B cell (primary cell): ENCODE results near the gene HMG20B. TPM values are rescaled to one million over a fixed set of nuclear protein-coding genes. Genes with fewer than 3 reads are reported as not detected.
A peak's percentile ranks its signal among the peaks of the same experiment; 100 is the strongest.

ENCODE experiments used
- ATAC-seq: fragments of 200-7000 bp; cut with Tn5 transposase; one replicate; pipeline ENCODE4 v1.10.0; 2021; ENCODE audit warnings: low read depth, mild to moderate bottlenecking, moderate number of reproducible peaks, moderate library complexity
- CTCF ChIA-PET: fragments of 350-600 bp; sonication (Branson Sonifier 250); formaldehyde crosslinking; loops from one replicate; lab custom pipeline; 2021; ENCODE audit warnings: antibody characterized with exemption, inconsistent platforms; lab: Charles Lee
- POLR2A ChIA-PET: fragments of 350-600 bp; sonication (Branson Sonifier 250); formaldehyde crosslinking; loops from one replicate; lab custom pipeline; 2021; ENCODE audit warnings: antibody characterized with exemption; lab: Charles Lee
- DNase-seq: peaks from one replicate; pipeline ENCODE4 v3.0.0; 2013
- H2AFZ ChIP-seq: 2 replicates; pipeline ENCODE4 v1.6.1; 2012; ENCODE audit warnings: mild to moderate bottlenecking, low read depth, low read length; ENCODE audit not compliant: insufficient read depth, poor library complexity, severe bottlenecking
- H3K27ac ChIP-seq, 2 donors: 1 replicate in 1 of 2; 2 replicates in 1 of 2; pipeline ENCODE4 v1.5.1; 2012 to 2013; ENCODE audit warnings: low read length in 2 of 2, mild to moderate bottlenecking in 2 of 2, moderate library complexity in 1 of 2
- H3K27me3 ChIP-seq, 4 experiments: fragments of 200-600 bp in 1 of 4; sonication (generic) in 1 of 4; replicated peaks in 1 of 4; 1 replicate in 2 of 4; 2 replicates in 2 of 4; pipeline versions ENCODE4 v1.6.1 to v1.7.0; 2013 to 2016; ENCODE audit warnings: low read length in 3 of 4, mild to moderate bottlenecking in 2 of 4, mixed read lengths in 1 of 4, moderate library complexity in 1 of 4; ENCODE audit not compliant: insufficient read depth in 4 of 4, control insufficient read depth in 3 of 4; ENCODE audit errors: control extremely low read depth in 1 of 4
- H3K36me3 ChIP-seq, 2 experiments: replicated peaks in 1 of 2; 1 replicate in 1 of 2; 2 replicates in 1 of 2; pipeline versions ENCODE4 v1.6.1 to v1.7.1; 2013; ENCODE audit warnings: low read length in 1 of 2; ENCODE audit not compliant: insufficient read depth in 2 of 2, control insufficient read depth in 1 of 2; ENCODE audit errors: control extremely low read depth in 1 of 2, extremely low read depth in 1 of 2
- H3K4me1 ChIP-seq, 2 donors: fragments of 200-600 bp in 1 of 2; sonication (generic) in 1 of 2; 1 replicate in 1 of 2; 2 replicates in 1 of 2; pipeline versions ENCODE4 v1.5.1 to v1.6.1; 2013 to 2017; ENCODE audit warnings: low read length in 2 of 2; ENCODE audit not compliant: control insufficient read depth in 2 of 2, insufficient read depth in 2 of 2
- H3K4me2 ChIP-seq: replicated peaks from 2 replicates; pipeline ENCODE3; 2012; ENCODE audit warnings: mild to moderate bottlenecking, low read depth, low read length; ENCODE audit not compliant: poor library complexity, severe bottlenecking
- H3K4me3 ChIP-seq, 5 experiments: fragments of 200-600 bp in 1 of 5; sonication (generic) in 1 of 5; 1 replicate in 3 of 5; 2 replicates in 2 of 5; pipeline versions ENCODE4 v1.5.1 to v1.7.0; 2011 to 2016; ENCODE audit warnings: low read length in 4 of 5, mild to moderate bottlenecking in 4 of 5, low read depth in 2 of 5, control low read depth in 1 of 5, moderate library complexity in 1 of 5; ENCODE audit not compliant: insufficient read depth in 1 of 5; ENCODE audit errors: control extremely low read depth in 1 of 5, extremely low read depth in 1 of 5
- H3K79me2 ChIP-seq: fragments of 200-600 bp; sonication (generic); one replicate; pipeline ENCODE4 v1.6.0; 2016; ENCODE audit warnings: low read length; ENCODE audit not compliant: control insufficient read depth, insufficient read depth
- H3K9ac ChIP-seq: fragments of 200-600 bp; sonication (generic); 2 replicates; pipeline ENCODE4 v1.6.1; 2017; ENCODE audit warnings: mild to moderate bottlenecking, low read length, moderate library complexity
- H3K9me3 ChIP-seq, 3 donors: one replicate each; pipeline versions ENCODE4 v1.6.1 to v1.7.1; 2013; ENCODE audit warnings: low read length in 2 of 3; ENCODE audit not compliant: control insufficient read depth in 2 of 3, insufficient read depth in 1 of 3; ENCODE audit errors: control extremely low read depth in 1 of 3
- H4K20me1 ChIP-seq: 2 replicates; pipeline ENCODE4 v1.6.0; 2012; ENCODE audit warnings: mild to moderate bottlenecking, low read length; ENCODE audit not compliant: insufficient read depth, control insufficient read depth, poor library complexity, severe bottlenecking
- H3K27ac Mint-ChIP-seq: one replicate; pipeline ENCODE4 v1.8.0; 2021; ENCODE audit warnings: mixed read lengths
- H3K27me3 Mint-ChIP-seq: one replicate; pipeline ENCODE4 v1.8.0; 2021; ENCODE audit warnings: mixed read lengths
- H3K4me1 Mint-ChIP-seq: one replicate; pipeline ENCODE4 v1.8.0; 2021; ENCODE audit warnings: mixed read lengths
- H3K4me3 Mint-ChIP-seq: one replicate; pipeline ENCODE4 v1.8.0; 2021; ENCODE audit warnings: mixed read lengths
- H3K9me3 Mint-ChIP-seq: one replicate; pipeline ENCODE4 v1.8.0; 2022; ENCODE audit warnings: mixed read lengths; ENCODE audit not compliant: insufficient read depth
- CTCF ChIP-seq: fragments of 200-600 bp; IDR thresholded peaks from one replicate; pipeline ENCODE4 v1.8.0; 2022; ENCODE audit warnings: antibody characterized with exemption, mild to moderate bottlenecking
- EZH2 ChIP-seq: IDR thresholded peaks from 2 replicates; pipeline ENCODE4 v1.6.1; 2012; ENCODE audit warnings: borderline replicate concordance, low read depth, mild to moderate bottlenecking, moderate library complexity, low read length; ENCODE audit not compliant: insufficient read depth, poor library complexity, severe bottlenecking
- WGBS: methylation state at CpG from one replicate; pipeline ENCODE4 v1.1.5; 2013; ENCODE audit warnings: missing lambda C conversion rate; ENCODE audit not compliant: insufficient coverage; 5-methylcytosine and 5-hydroxymethylcytosine counted together
- intact Hi-C: fragments of 100-400 bp; cut with micrococcal nuclease; formaldehyde crosslinking; loops from one replicate; pipeline ENCODE4 v1.10.0; 2022
- polyA plus RNA-seq: library from polyadenylated mRNA; depleted of rRNA; stranded (reverse); fragments of >200 nt; gene quantifications from 2 replicates; pipeline ENCODE4 v1.2.3, GENCODE V29; 2012
- total RNA-seq, 2 donors: library from RNA; stranded (reverse); fragments of 120-200 nt in 1 of 2; gene quantifications; 1 replicate in 1 of 2; 2 replicates in 1 of 2; pipeline versions ENCODE4 v1.2.3 to v1.2.4, GENCODE V29; 2013 to 2022

Gene HMG20B
- total and polyA plus RNA-seq, 2 donors (not counting 1 experiment from before 2014, with no cell fraction given): 41.7 to 59.0 TPM

- H3K4me3 ChIP-seq: no peak overlapping the region
- no peaks in the 10 kb centered on the region for H3K4me1 ChIP-seq
- peaks cover 0 to 8% (median 0%) of the 10 kb centered on the region in 3 donors for H3K9me3 ChIP-seq
- TF ChIP-seq CTCF (no peak), EZH2 (no peak)
- peak; percentile 36 for DNase-seq
- H3K4me3 Mint-ChIP-seq: no peak overlapping the region
- H2AFZ ChIP-seq: no peak overlapping the region
- H3K4me2 ChIP-seq: no peak overlapping the region
- ChIA-PET CTCF (interaction anchor here (1.5 kb wide), 1 partner anchor 8 kb away, joined by 3 read pairs; no protein-coding TSS in a partner anchor), POLR2A (no interaction called here)
- H3K79me2 ChIP-seq: no peaks in the 10 kb centered on the region
- no peaks in the 10 kb centered on the region for H3K4me1 Mint-ChIP-seq
- H3K27ac ChIP-seq: no peak overlapping the region
- H3K27ac Mint-ChIP-seq: no peak overlapping the region
- intact Hi-C loops: no loop called here
- H4K20me1 ChIP-seq: peaks cover 19% of the 10 kb centered on the region
- H3K36me3 ChIP-seq: peaks cover 0 to 21% of the 10 kb centered on the region in 2 experiments
- 92% methylated on average over 24 of the region's 25 CpGs for WGBS
- no peak for ATAC-seq
- H3K27me3 Mint-ChIP-seq: no peaks in the 10 kb centered on the region
- H3K9me3 Mint-ChIP-seq: no peaks in the 10 kb centered on the region
- no peak overlapping the region for H3K9ac ChIP-seq
- H3K27me3 ChIP-seq: no peaks in the 10 kb centered on the region
Measured at GRCh38 chr19:3538258-3538929, 34.4 kb upstream of the HMG20B start.
